Epithelial cell of proximal tubule (primary cell): ENCODE measurements around the gene CSTF1. TPM values are rescaled to one million over a fixed set of nuclear protein-coding genes. Genes with fewer than 3 reads are reported as not detected.
A peak's percentile ranks its signal among the peaks of the same experiment; 100 is the strongest.

ENCODE experiments used
- DNase-seq: peaks from one replicate; pipeline ENCODE4 v3.0.0-alpha.2; 2011; ENCODE audit warnings: low read depth
- H3K4me3 ChIP-seq: 2 replicates; pipeline ENCODE4 v1.5.1; 2011; ENCODE audit warnings: low read depth, mild to moderate bottlenecking, low read length
- CTCF ChIP-seq: conservative IDR thresholded peaks from 2 replicates; pipeline ENCODE4 v1.5.1; 2012; ENCODE audit warnings: low read depth, mild to moderate bottlenecking, low read length
- total RNA-seq: library from RNA; depleted of rRNA; stranded (reverse); fragments of >200 nt; gene quantifications from 2 replicates; pipeline ENCODE4 v1.2.3, GENCODE V29; 2015

The CSTF1 gene
- total RNA-seq, 1 donor from 2014 or later = 21.6 TPM

GRCh38 chr20:56368351-56369134 lies 23.9 kb upstream of the CSTF1 start:
- no peak overlapping the region for H3K4me3 ChIP-seq
- no peak for TF ChIP-seq CTCF
- no peak for DNase-seq

- no peak for DNase-seq
- no peak overlapping the region for H3K4me3 ChIP-seq
- TF ChIP-seq CTCF = no peak
Measured at GRCh38 chr20:56369179-56369578, 23.3 kb upstream of the CSTF1 start.

GRCh38 chr20:56371977-56372376 lies 20.5 kb upstream of the CSTF1 start:
- no peak for DNase-seq
- no peak for TF ChIP-seq CTCF
- H3K4me3 ChIP-seq = no peak overlapping the region

GRCh38 chr20:56372850-56373249 lies 19.6 kb upstream of the CSTF1 start:
- no peak for TF ChIP-seq CTCF
- DNase-seq = no peak
- H3K4me3 ChIP-seq = no peak overlapping the region

GRCh38 chr20:56373942-56374341 lies 18.5 kb upstream of the CSTF1 start:
- no peak for TF ChIP-seq CTCF
- peak; percentile 70 for DNase-seq
- H3K4me3 ChIP-seq = no peak overlapping the region

GRCh38 chr20:56376331-56376730 lies 16.1 kb upstream of the CSTF1 start:
- TF ChIP-seq CTCF = no peak
- no peak for DNase-seq
- no peak overlapping the region for H3K4me3 ChIP-seq

- no peak for DNase-seq
- H3K4me3 ChIP-seq = no peak overlapping the region
- no peak for TF ChIP-seq CTCF
Measured at GRCh38 chr20:56378386-56378785, 14.1 kb upstream of the CSTF1 start.
